Breast epithelium (tissue), 4 donors: ENCODE data around the gene IL19. TPM values are rescaled to one million over a fixed set of nuclear protein-coding genes. Genes with fewer than 3 reads are reported as not detected.

Source experiments
- DNase-seq, 2 donors: peaks; one replicate each; pipeline ENCODE4 v3.0.0-alpha.2; 2019; ENCODE audit warnings: low spot score in 2 of 2
- H3K27ac ChIP-seq, 2 donors: fragments of 200-600 bp; sonication (generic) in 1 of 2; one replicate each; pipeline ENCODE4 v1.5.1; 2016 to 2019; ENCODE audit warnings: mild to moderate bottlenecking in 1 of 2
- H3K27me3 ChIP-seq, 2 donors: fragments of 200-600 bp; sonication (generic) in 1 of 2; one replicate each; pipeline versions ENCODE4 v1.5.1 to v1.6.0; 2017 to 2019; ENCODE audit warnings: control low read depth in 1 of 2, mild to moderate bottlenecking in 1 of 2
- H3K36me3 ChIP-seq: fragments of 200-600 bp; one replicate; pipeline ENCODE4 v1.5.1; 2019
- H3K4me1 ChIP-seq, 2 donors: fragments of 200-600 bp; sonication (generic); one replicate each; pipeline ENCODE4 v1.5.1; 2016 to 2019; ENCODE audit warnings: control low read depth in 1 of 2
- H3K4me3 ChIP-seq, 3 donors: fragments of 200-600 bp; sonication (generic); 1 replicate in 2 of 3; 2 replicates in 1 of 3; pipeline ENCODE4 v1.5.1; 2016 to 2019; ENCODE audit warnings: mild to moderate bottlenecking in 3 of 3, moderate library complexity in 2 of 3
- H3K9me3 ChIP-seq, 2 donors: fragments of 200-600 bp; sonication (generic) in 1 of 2; one replicate each; pipeline ENCODE4 v1.5.1; 2016 to 2019; ENCODE audit warnings: control low read depth in 1 of 2
- CTCF ChIP-seq, 3 donors: fragments of 450-650 bp; IDR thresholded peaks; one replicate each; pipeline ENCODE4 v1.5.1; 2016 to 2017; ENCODE audit warnings: antibody characterized with exemption in 3 of 3, mild to moderate bottlenecking in 3 of 3, moderate library complexity in 3 of 3
- POLR2A ChIP-seq: fragments of 450-650 bp; IDR thresholded peaks from one replicate; pipeline ENCODE4 v1.6.1; 2016; ENCODE audit warnings: antibody characterized with exemption, mild to moderate bottlenecking, moderate library complexity
- POLR2AphosphoS5 ChIP-seq, 3 donors: sonication (generic); formaldehyde crosslinking; IDR thresholded peaks; one replicate each; pipeline ENCODE4 v1.6.1; 2017; ENCODE audit warnings: antibody characterized with exemption in 3 of 3
- intact Hi-C: fragments of 100-400 bp; cut with DNase I; formaldehyde crosslinking; loops from one replicate; pipeline ENCODE4 v1.15.1; 2023; ENCODE audit warnings: low total_unique reads
- total RNA-seq, 3 donors: library from RNA; depleted of rRNA; stranded (reverse); fragments of >200 nt; gene quantifications; one replicate each; pipeline ENCODE4 v1.1.0, GENCODE V29; 2016

Gene IL19
- total RNA-seq, 3 donors from 2014 or later: not detected

GRCh38 chr1:206841609-206842323 is 71.2 kb downstream of the IL19 start:
- TF ChIP-seq POLR2A: no peak
- TF ChIP-seq POLR2AphosphoS5 (IDR thresholded peaks at IDR 0.05): no peak

DNA sequence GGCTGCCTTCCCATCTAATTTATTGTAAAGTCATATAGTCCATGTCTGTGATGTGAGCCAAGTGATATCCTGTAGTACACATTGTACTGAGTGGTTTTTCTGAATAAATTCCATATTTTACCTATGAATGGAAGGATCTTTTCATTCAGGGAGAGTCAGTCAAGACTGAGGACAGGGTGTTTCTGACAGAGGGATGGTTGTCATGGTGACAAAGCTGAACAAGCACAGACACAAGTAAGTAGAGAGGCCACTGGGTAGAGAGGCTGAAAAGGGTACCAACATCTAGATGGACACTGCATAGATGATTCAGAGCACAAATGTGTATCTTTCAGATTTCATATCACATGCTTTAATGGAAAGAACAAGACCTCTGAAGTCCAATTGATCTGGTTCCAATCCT is 72.3 kb downstream of the IL19 start:
- TF ChIP-seq CTCF (IDR thresholded peaks at IDR 0.05): no peak
- no peak for TF ChIP-seq POLR2AphosphoS5 (IDR thresholded peaks at IDR 0.05)
- Histone ChIP-seq H3K4me1 (no peaks in the 10 kb centered on the region), H3K27ac (no peak overlapping the region), H3K27me3 (no peaks in the 10 kb centered on the region), H3K36me3 (no peaks in the 10 kb centered on the region), H3K4me3 (no peak overlapping the region), H3K9me3 (no peaks in the 10 kb centered on the region)
- no peak for DNase-seq
- intact Hi-C loops: no loop called here

More at GRCh38 chr1:206841609-206842323, 71.2 kb downstream of the IL19 start:
- Histone ChIP-seq H3K36me3 (no peaks in the 10 kb centered on the region), H3K4me3 (no peak overlapping the region), H3K27ac (no peak overlapping the region), H3K4me1 (no peaks in the 10 kb centered on the region), H3K9me3 (no peaks in the 10 kb centered on the region), H3K27me3 (no peaks in the 10 kb centered on the region)
- intact Hi-C loops: no loop called here
- DNase-seq: no peak

- Histone ChIP-seq H3K36me3 (no peaks in the 10 kb centered on the region), H3K9me3 (no peaks in the 10 kb centered on the region), H3K4me3 (no peak overlapping the region), H3K27me3 (no peaks in the 10 kb centered on the region), H3K4me1 (no peaks in the 10 kb centered on the region), H3K27ac (no peak overlapping the region)
- TF ChIP-seq POLR2AphosphoS5 (IDR thresholded peaks at IDR 0.05) (no peak), POLR2A (no peak), CTCF (IDR thresholded peaks at IDR 0.05) (no peak)
- DNase-seq: no peak
- intact Hi-C loops: no loop called here
Measured at GRCh38 chr1:206843626-206844025, 73.1 kb downstream of the IL19 start.

GRCh38 chr1:206846487-206846886 is 75.9 kb downstream of the IL19 start:
- no peak for DNase-seq
- Histone ChIP-seq H3K27me3 (no peaks in the 10 kb centered on the region), H3K4me3 (no peak overlapping the region), H3K36me3 (no peaks in the 10 kb centered on the region), H3K4me1 (no peaks in the 10 kb centered on the region), H3K9me3 (no peaks in the 10 kb centered on the region), H3K27ac (no peak overlapping the region)
- intact Hi-C loops: no loop called here
- TF ChIP-seq POLR2A: no peak
- TF ChIP-seq CTCF (IDR thresholded peaks at IDR 0.05): no peak

DNA sequence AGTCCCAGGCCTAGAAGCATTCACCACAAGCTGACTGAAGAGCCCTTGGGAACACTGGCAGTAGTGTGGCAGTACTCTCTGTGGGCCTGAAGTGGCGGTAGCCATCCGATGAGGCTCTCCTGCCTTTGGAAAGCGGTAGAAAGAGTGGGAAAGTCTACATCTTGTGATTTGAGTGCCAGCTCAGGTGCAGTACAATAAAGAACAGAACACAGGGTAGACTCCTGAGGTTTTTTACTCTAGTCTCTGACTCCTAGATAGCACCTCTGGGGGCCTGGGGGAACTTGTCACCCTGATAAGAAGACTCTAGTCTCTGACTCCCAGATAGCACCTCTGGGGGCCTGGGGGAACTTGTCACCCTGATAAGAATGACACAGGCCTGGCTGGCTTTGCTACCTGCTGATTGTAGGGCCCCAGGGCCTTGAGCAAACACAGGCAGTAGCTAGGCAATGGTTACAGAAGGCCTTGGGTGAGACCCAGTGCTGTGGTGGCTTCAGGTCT is 76.8 kb downstream of the IL19 start:
- DNase-seq: no peak
- TF ChIP-seq POLR2AphosphoS5 (IDR thresholded peaks at IDR 0.05) (no peak), POLR2A (no peak), CTCF (IDR thresholded peaks at IDR 0.05) (no peak)
- Histone ChIP-seq H3K9me3 (no peaks in the 10 kb centered on the region), H3K36me3 (no peaks in the 10 kb centered on the region), H3K4me1 (no peaks in the 10 kb centered on the region), H3K27me3 (no peaks in the 10 kb centered on the region), H3K27ac (no peak overlapping the region), H3K4me3 (no peak overlapping the region)
- intact Hi-C loops: no loop called here
